Osteocyte (in vitro differentiated cells): ENCODE results near the gene UAP1. TPM values are rescaled to one million over a fixed set of nuclear protein-coding genes. Genes with fewer than 3 reads are reported as not detected.
A peak's percentile ranks its signal among the peaks of the same experiment; 100 is the strongest.

Experiments used
- DNase-seq: peaks from one replicate; pipeline ENCODE4 v3.0.0; 2021; ENCODE audit warnings: mixed read lengths; ENCODE audit not compliant: unreplicated experiment; ENCODE audit errors: extremely low spot score
- H3K27ac Mint-ChIP-seq: one replicate; pipeline ENCODE4 v1.8.0; 2021; ENCODE audit warnings: mild to moderate bottlenecking, mixed read lengths; ENCODE audit not compliant: unreplicated experiment
- H3K27me3 Mint-ChIP-seq: one replicate; pipeline ENCODE4 v1.8.0; 2021; ENCODE audit warnings: mixed read lengths; ENCODE audit not compliant: unreplicated experiment
- H3K36me3 Mint-ChIP-seq: one replicate; pipeline ENCODE4 v1.8.0; 2021; ENCODE audit warnings: mixed read lengths; ENCODE audit not compliant: unreplicated experiment
- H3K4me1 Mint-ChIP-seq: one replicate; pipeline ENCODE4 v1.8.0; 2021; ENCODE audit warnings: mixed read lengths; ENCODE audit not compliant: unreplicated experiment
- H3K4me3 Mint-ChIP-seq: one replicate; pipeline ENCODE4 v1.8.0; 2021; ENCODE audit warnings: mild to moderate bottlenecking, moderate library complexity, mixed read lengths; ENCODE audit not compliant: unreplicated experiment
- H3K9me3 Mint-ChIP-seq: one replicate; pipeline ENCODE4 v1.8.0; 2021; ENCODE audit warnings: mixed read lengths; ENCODE audit not compliant: unreplicated experiment
- CTCF ChIP-seq: fragments of 200-600 bp; sonication (generic); IDR thresholded peaks from 2 replicates; pipeline ENCODE4 v1.5.0; 2021; ENCODE audit warnings: antibody characterized with exemption, mild to moderate bottlenecking, moderate library complexity
- total RNA-seq: library from RNA; stranded (reverse); gene quantifications from 2 replicates; pipeline ENCODE4 v1.2.1, GENCODE V29; 2021

UAP1 gene
- total RNA-seq, 1 donor from 2014 or later = 30.7 TPM

- Mint-ChIP-seq H3K4me1 (peaks cover 2% of the 10 kb centered on the region), H3K4me3 (no peak overlapping the region)
- DNase-seq = no peak
Observed at GRCh38 chr1:162554258-162554657, 7.3 kb upstream of the UAP1 start.

GRCh38 chr1:162557536-162557935 lies 4.0 kb upstream of the UAP1 start:
- no peak overlapping the region for H3K27ac Mint-ChIP-seq
- no peaks in the 10 kb centered on the region for H3K36me3 Mint-ChIP-seq
- no peaks in the 10 kb centered on the region for H3K9me3 Mint-ChIP-seq
- H3K4me1 Mint-ChIP-seq = peaks cover 19% of the 10 kb centered on the region
- no peaks in the 10 kb centered on the region for H3K27me3 Mint-ChIP-seq
- no peak overlapping the region for H3K4me3 Mint-ChIP-seq
- no peak for TF ChIP-seq CTCF
- no peak for DNase-seq

More at GRCh38 chr1:162554258-162554657, 7.3 kb upstream of the UAP1 start:
- no peak for TF ChIP-seq CTCF
- Mint-ChIP-seq H3K27me3 (no peaks in the 10 kb centered on the region), H3K9me3 (no peaks in the 10 kb centered on the region), H3K36me3 (no peaks in the 10 kb centered on the region), H3K27ac (no peak overlapping the region)

- no peak for DNase-seq
- Mint-ChIP-seq H3K4me1 (peaks cover 42% of the 10 kb centered on the region), H3K9me3 (no peaks in the 10 kb centered on the region), H3K27me3 (no peaks in the 10 kb centered on the region), H3K27ac (peak overlapping the region; percentile 97), H3K36me3 (no peaks in the 10 kb centered on the region), H3K4me3 (peak overlapping the region; percentile 90)
- TF ChIP-seq CTCF = no peak
Observed at GRCh38 chr1:162560303-162561036, 1.1 kb upstream of the UAP1 start.

- DNase-seq = peak; percentile 99
- no peaks in the 10 kb centered on the region for H3K27me3 Mint-ChIP-seq
- peaks cover 42% of the 10 kb centered on the region for H3K4me1 Mint-ChIP-seq
- H3K4me3 Mint-ChIP-seq = peak overlapping the region; percentile 90
- peak overlapping the region; percentile 97 for H3K27ac Mint-ChIP-seq
- TF ChIP-seq CTCF = no peak
- no peaks in the 10 kb centered on the region for H3K36me3 Mint-ChIP-seq
- H3K9me3 Mint-ChIP-seq = no peaks in the 10 kb centered on the region
Observed at GRCh38 chr1:162561037-162561615, 396 bp upstream of the UAP1 start.

GRCh38 chr1:162562470-162562828 lies 927 bp downstream of the UAP1 start:
- Mint-ChIP-seq H3K36me3 (peaks cover 7% of the 10 kb centered on the region), H3K27me3 (no peaks in the 10 kb centered on the region), H3K9me3 (no peaks in the 10 kb centered on the region), H3K4me1 (peaks cover 44% of the 10 kb centered on the region), H3K4me3 (peak overlapping the region; percentile 90), H3K27ac (peak overlapping the region; percentile 96)
- TF ChIP-seq CTCF = no peak
- DNase-seq = no peak
